Heart left ventricle (tissue), 13 donors: ENCODE results near the gene GALNT13.

Experiments used
- CTCF ChIP-seq, 12 donors: fragments of 200-600 bp; sonication (generic) in 4 of 12; IDR thresholded peaks; one replicate each; pipeline versions ENCODE4 v1.5.0 to v1.8.0; 2018 to 2022; ENCODE audit warnings: antibody characterized with exemption in 12 of 12, mild to moderate bottlenecking in 5 of 12
- POLR2A ChIP-seq, 2 donors: fragments of 450-650 bp; IDR thresholded peaks; one replicate each; pipeline ENCODE4 v1.6.1; 2017; ENCODE audit warnings: antibody characterized with exemption in 2 of 2, mild to moderate bottlenecking in 2 of 2, moderate library complexity in 2 of 2
- donor health status: ischemic (EF 13 %, LVEDD 7.1; RV severe dilation, severe dysfunction).
- donor health status: DM: no; HTN: yes; CAD: no.
- donor health status: DM: no; HTN: no; CAD: no.
- donor health status: ischemic (EF 25% LVEDD 6.9; RV normal size, moderate dysfunction).
- donor health status: ischemic (EF 25% LVEDD 5.7; RV mildly dilated, moderate dysfunction).
- donor health status: ischemic (EF 35%, LVEDD 5.7; RV mildly dilated, moderate dysfunction).
- donor health status: nonischemic (EF 11% LVEDD 7.7; RV severe dilation, severe dysfunction).
- donor health status: DM: yes; HTN: yes; CAD: no.
- donor health status: PGD.
- donor health status: ischemic (EF 29% LVEDD 5.4; RV normal size, mild dysfunction).
- donor health status: nonischemic (EF 23%, LVEDD 6.1; RV moderate dilation, normal function).

GRCh38 chr2:154462634-154463033, 590.9 kb downstream of the GALNT13 start:
- TF ChIP-seq CTCF (IDR thresholded peaks at IDR 0.05) (no peak), POLR2A (IDR thresholded peaks at IDR 0.05) (no peak)
